GM12878 (cell line): ENCODE measurements around the gene FOXL1. TPM values are rescaled to one million over a fixed set of nuclear protein-coding genes. Genes with fewer than 3 reads are reported as not detected.

Experiments
- ATAC-seq: fragments of 200-7000 bp; cut with Tn5 transposase; 3 replicates; pipeline ENCODE4 v1.9.1; 2020; ENCODE audit warnings: mild to moderate bottlenecking, moderate library complexity
- BruUV-seq: library from RNA; stranded (reverse); fragments of 400-500 nt; replicated peaks from 2 replicates; lab custom pipeline; 2021; lab: Mats Ljungman, UMichigan
- CTCF ChIA-PET: fragments of 300-600 bp; sonication (Branson Sonifier 250); formaldehyde crosslinking; extraction: SDS; loops from one replicate; lab custom pipeline; 2021; ENCODE audit warnings: inconsistent platforms; lab: Yijun Ruan, JAX
- POLR2A ChIA-PET: fragments of 350-600 bp; formaldehyde crosslinking; extraction: SDS; loops from one replicate; lab custom pipeline; 2021; ENCODE audit warnings: inconsistent platforms; lab: Charles Lee
- RAD21 ChIA-PET: fragments of 300-600 bp; sonication (Branson Sonifier 250); formaldehyde crosslinking; loops from one replicate; lab custom pipeline; 2023; ENCODE audit warnings: antibody characterized with exemption; ENCODE audit not compliant: unreplicated experiment; lab: Charles Lee
- SMC1A ChIA-PET: fragments of 300-600 bp; sonication (Branson Sonifier 250); formaldehyde crosslinking; loops from one replicate; lab custom pipeline; 2023; ENCODE audit not compliant: unreplicated experiment, uncharacterized antibody; lab: Charles Lee
- DNase-seq: peaks from one replicate; pipeline ENCODE4 v3.0.0-alpha.2; 2011; ENCODE audit warnings: low read depth, low spot score
- FAIRE-seq: peaks from 3 replicates; lab custom pipeline; 2011; peaks lifted over from hg19 to GRCh38; lab: Jason Lieb, UNC
- H2AFZ ChIP-seq: 2 replicates; pipeline ENCODE4 v1.6.0; 2011; ENCODE audit warnings: low read depth, low read length, control low read depth; ENCODE audit not compliant: control insufficient read depth
- H3K27ac ChIP-seq: 2 replicates; pipeline ENCODE4 v1.5.1; 2011; ENCODE audit warnings: control low read depth; ENCODE audit not compliant: control insufficient read depth, insufficient read depth
- H3K27me3 ChIP-seq, 2 experiments: replicated peaks in 1 of 2; 2 replicates each; pipeline versions ENCODE4 v1.6.0 to v1.6.1; 2011; ENCODE audit warnings: low read length in 1 of 2; ENCODE audit not compliant: control insufficient read depth in 2 of 2, insufficient read depth in 2 of 2
- H3K36me3 ChIP-seq, 2 experiments: 2 replicates each; pipeline ENCODE4 v1.5.1; 2011; ENCODE audit warnings: low read length in 1 of 2; ENCODE audit not compliant: control insufficient read depth in 2 of 2, insufficient read depth in 2 of 2
- H3K4me1 ChIP-seq: 2 replicates; pipeline ENCODE4 v1.6.1; 2011; ENCODE audit warnings: mild to moderate bottlenecking, low read length, moderate library complexity, mixed read lengths; ENCODE audit not compliant: control insufficient read depth, insufficient read depth
- H3K4me2 ChIP-seq: 2 replicates; pipeline ENCODE4 v1.6.0; 2011; ENCODE audit warnings: control low read depth; ENCODE audit not compliant: control insufficient read depth, insufficient read depth
- H3K4me3 ChIP-seq: fragments of 200-600 bp; sonication (generic); 2 replicates; pipeline ENCODE4 v1.5.1; 2016
- H3K79me2 ChIP-seq: 2 replicates; pipeline ENCODE4 v1.6.0; 2011; ENCODE audit warnings: low read length; ENCODE audit not compliant: control insufficient read depth, insufficient read depth
- H3K9ac ChIP-seq: 2 replicates; pipeline ENCODE4 v1.8.0; 2011; ENCODE audit warnings: low read length, control low read depth, mixed read lengths; ENCODE audit not compliant: control insufficient read depth, insufficient read depth
- H3K9me3 ChIP-seq: replicated peaks from 3 replicates; pipeline ENCODE4 v1.5.1; 2011; ENCODE audit warnings: mild to moderate bottlenecking, low read length; ENCODE audit not compliant: control insufficient read depth, insufficient read depth
- H4K20me1 ChIP-seq: 2 replicates; pipeline ENCODE4 v1.6.0; 2011; ENCODE audit not compliant: control insufficient read depth, insufficient read depth
- CEBPZ ChIP-seq: fragments of 150-350 bp; IDR thresholded peaks from 2 replicates; pipeline ENCODE4 v1.6.1; 2016; ENCODE audit warnings: low read depth, low read length
- DPF2 ChIP-seq: fragments of 450-650 bp; IDR thresholded peaks from 2 replicates; pipeline ENCODE4 v1.6.1; 2017; ENCODE audit warnings: mild to moderate bottlenecking
- EP300 ChIP-seq, 2 experiments: fragments of 150-350 bp in 1 of 2; IDR thresholded peaks; 2 replicates each; pipeline ENCODE4 v1.6.1; 2011 to 2012; ENCODE audit warnings: low read depth in 2 of 2, low read length in 2 of 2, borderline replicate concordance in 1 of 2, improper control_type of control experiment in 1 of 2, inconsistent platforms in 1 of 2; ENCODE audit not compliant: control insufficient read depth in 1 of 2
- HSF1 ChIP-seq: fragments of 150-350 bp; IDR thresholded peaks from 2 replicates; pipeline ENCODE4 v1.6.1; 2014; ENCODE audit warnings: mild to moderate bottlenecking, low read depth, low read length
- IKZF2 ChIP-seq, 2 experiments: fragments of 450-650 bp; IDR thresholded peaks; 2 replicates each; pipeline ENCODE4 v1.6.1; 2017; ENCODE audit warnings: mild to moderate bottlenecking in 2 of 2, moderate library complexity in 2 of 2
- MAX ChIP-seq: IDR thresholded peaks from 2 replicates; pipeline ENCODE4 v1.6.1; 2012; ENCODE audit warnings: low read depth, low read length, improper control_type of control experiment
- MEF2A ChIP-seq: IDR thresholded peaks from 2 replicates; pipeline ENCODE4 v1.6.1; 2011; ENCODE audit warnings: low read depth, mild to moderate bottlenecking, low read length, moderate library complexity; ENCODE audit not compliant: insufficient read depth
- MLLT1 ChIP-seq: fragments of 450-650 bp; IDR thresholded peaks from 2 replicates; pipeline ENCODE4 v1.6.1; 2016; ENCODE audit warnings: mild to moderate bottlenecking
- NFYB ChIP-seq: IDR thresholded peaks from 2 replicates; pipeline ENCODE4 v1.6.1; 2011; ENCODE audit warnings: low read depth, mild to moderate bottlenecking, low read length, improper control_type of control experiment, moderate library complexity; ENCODE audit not compliant: insufficient read depth
- NR2F1 ChIP-seq: fragments of 450-650 bp; conservative IDR thresholded peaks from 2 replicates; pipeline ENCODE4 v1.6.1; 2017; ENCODE audit warnings: mild to moderate bottlenecking
- SP1 ChIP-seq: IDR thresholded peaks from one replicate; pipeline ENCODE4 v1.6.1; 2011; ENCODE audit warnings: low read depth, low read length
- WGBS: methylation state at CpG from one replicate; pipeline ENCODE4 v1.1.6; 2016; ENCODE audit warnings: low lambda C conversion rate; ENCODE audit not compliant: insufficient replicate concordance, insufficient coverage; ENCODE audit errors: missing lambda C conversion rate; 5-methylcytosine and 5-hydroxymethylcytosine counted together
- in situ Hi-C: fragments of 300-500 bp; cut with MboI; formaldehyde crosslinking; loops from 9 replicates; pipeline ENCODE4 v1.14.3; 2018; ENCODE audit warnings: mixed read lengths
- intact Hi-C: fragments of 100-400 bp; cut with micrococcal nuclease; formaldehyde crosslinking; loops from one replicate; pipeline ENCODE4 v1.14.2; 2022; ENCODE audit not compliant: unreplicated experiment
- polyA plus RNA-seq, 11 experiments: library from polyadenylated mRNA; depleted of rRNA in 4 of 11; unstranded in 6 of 11; stranded (reverse) in 5 of 11; fragments of >200 nt; fragmentation: Nextera tagmentation in 4 of 11; fragmentation: Illumina TruSeq in 1 of 11; extraction: Ambion mirVana in 4 of 11; extraction: Trizol in 1 of 11; gene quantifications; 1 replicate in 1 of 11; 2 replicates in 10 of 11; pipeline versions ENCODE4 v1.2.1 to v1.2.3, GENCODE V29; 2011 to 2016; ENCODE audit warnings: inconsistent platforms in 2 of 11, missing spikeins in 2 of 11, low read depth in 1 of 11
- total RNA-seq, 4 experiments: library from RNA; depleted of rRNA in 3 of 4; stranded (reverse); fragments of >200 nt in 3 of 4; fragmentation: Illumina TruSeq in 1 of 4; extraction: Trizol in 1 of 4; gene quantifications; 2 replicates each; pipeline versions ENCODE4 v1.2.1 to v1.2.3, GENCODE V29; 2013 to 2021

FOXL1 gene
- total and polyA plus RNA-seq, 10 of the 15 experiments (the other 5 are each of a cell fraction or from before 2014, with no cell fraction given), result 0.05 TPM; not detected in 9

- Histone ChIP-seq H3K9me3 (no peaks in the 10 kb centered on the region; the same call in 2 of the 3 replicates), H3K4me2 (no peak overlapping the region), H3K79me2 (no peaks in the 10 kb centered on the region), H2AFZ (no peak overlapping the region), H3K4me3 (no peak overlapping the region), H3K9ac (no peak overlapping the region), H3K27me3 (peaks cover 0 to 3% of the 10 kb centered on the region in 2 experiments; a peak in 2 of 4 replicates), H3K4me1 (no peaks in the 10 kb centered on the region), H3K27ac (no peak overlapping the region), H3K36me3 (no peaks in the 10 kb centered on the region), H4K20me1 (no peaks in the 10 kb centered on the region)
- in situ Hi-C loops, result no loop called here
- no peak for DNase-seq
- SMC1A ChIA-PET, result interaction anchor here (0.8 to 1.0 kb wide), 3 partner anchors 11 to 34 kb away, joined by 3 read pairs; no protein-coding TSS in a partner anchor
- RAD21 ChIA-PET, result no interaction called here
- POLR2A ChIA-PET, result no interaction called here
- CTCF ChIA-PET, result interaction anchor here (0.8 kb wide), 1 partner anchor 10 kb away, joined by 3 read pairs; no protein-coding TSS in a partner anchor
- intact Hi-C loops, result no loop called here
- no peak for ATAC-seq
- TF ChIP-seq SP1, result no peak
- no peak for TF ChIP-seq NFYB
- TF ChIP-seq IKZF2 (IDR thresholded peaks at IDR 0.05), result no peak
- TF ChIP-seq CEBPZ, result no peak
- no peak for TF ChIP-seq MAX
- TF ChIP-seq DPF2, result no peak
- no peak for TF ChIP-seq EP300 (IDR thresholded peaks at IDR 0.05; ENCODE audit: borderline replicate concordance in 1 of 2, control insufficient read depth in 1 of 2, low read depth in 2 of 2, low read length in 2 of 2)
- no peak for TF ChIP-seq MEF2A
- TF ChIP-seq MLLT1, result no peak
- TF ChIP-seq HSF1, result no peak
- TF ChIP-seq NR2F1, result no peak
- no peak for FAIRE-seq
- no TSS peak for BruUV-seq
- 42% methylated on average over 13 of the region's 13 CpGs for WGBS
These were observed 52.1 kb downstream of the FOXL1 start for GRCh38 chr16:86630471-86630870.
